ENCODE results near the gene MRPL39. TPM values are rescaled to one million over a fixed set of nuclear protein-coding genes. Genes with fewer than 3 reads are reported as not detected.

MRPL39 gene
- total and polyA plus RNA-seq, 2 experiments from 2014 or later: 50.5 to 132 TPM

DNA sequence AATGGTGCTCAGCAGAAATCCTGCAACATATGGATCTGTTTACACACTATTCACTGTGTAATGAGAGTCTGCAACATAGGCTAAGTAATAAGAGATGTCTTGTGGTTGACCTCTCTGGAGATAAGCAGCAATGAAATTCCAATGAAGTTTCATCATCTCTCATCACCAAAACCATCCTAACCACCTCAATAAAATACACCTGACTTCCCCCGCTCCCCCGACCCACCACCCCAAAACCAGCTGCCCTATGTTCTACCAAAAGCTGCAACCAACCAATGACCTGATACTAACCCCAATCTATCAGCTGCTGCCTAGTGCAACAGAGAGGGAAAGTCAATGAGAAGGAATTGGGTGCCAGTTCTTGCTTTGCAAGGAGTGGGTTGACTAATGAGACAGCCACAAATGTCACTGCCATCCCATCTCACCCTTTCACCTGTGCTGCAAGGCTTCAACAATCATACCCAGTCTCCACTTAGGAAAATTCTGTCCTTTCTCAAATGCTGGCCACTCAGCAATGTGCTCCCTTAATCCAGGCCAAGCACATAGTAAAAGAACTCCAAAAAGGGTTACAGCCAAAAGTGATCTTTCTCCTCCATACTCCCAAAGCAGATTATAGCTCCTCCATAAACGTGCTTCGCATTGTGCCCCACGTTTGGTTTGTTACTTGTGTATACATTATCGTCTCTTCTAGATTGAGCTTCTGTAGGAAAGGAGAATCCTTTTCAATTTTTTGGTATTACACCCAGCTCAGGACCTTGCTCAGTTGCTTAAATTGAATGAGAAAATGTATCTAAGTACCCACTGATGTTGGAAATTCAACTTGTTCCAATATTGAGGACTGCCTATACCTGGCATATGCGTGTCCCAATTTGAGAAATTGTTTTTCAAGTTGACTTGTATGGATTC, 29.0 kb downstream of the MRPL39 start:
- Histone ChIP-seq H2AFZ (no peak overlapping the region), H4K20me1 (replicated peaks; ENCODE audit: insufficient read depth) (no peaks in the 10 kb centered on the region), H3F3A (replicated peaks; ENCODE audit: low read depth) (no peaks in the 10 kb centered on the region), H3K27me3 (ENCODE audit: insufficient read depth) (no peaks in the 10 kb centered on the region), H3K36me3 (ENCODE audit: insufficient read depth) (no peaks in the 10 kb centered on the region), H3K4me3 (no peak overlapping the region), H3K4me2 (no peak overlapping the region), H3K27ac (ENCODE audit: low read depth) (no peak overlapping the region), H3K9me2 (ENCODE audit: insufficient read depth) (no peaks in the 10 kb centered on the region), H3K4me1 (ENCODE audit: insufficient read depth) (peaks cover 6% of the 10 kb centered on the region; the same call in 1 of the 2 replicates), H3K79me2 (replicated peaks; ENCODE audit: insufficient read depth) (no peaks in the 10 kb centered on the region)
- peaks cover 9% of the 10 kb centered on the region; the same call in 2 of the 3 replicates for H3K4me1 Mint-ChIP-seq
- peaks cover 15% of the 10 kb centered on the region; the same call in 2 of the 3 replicates for H3K36me3 Mint-ChIP-seq (ENCODE audit: low read depth)
- H3K27ac Mint-ChIP-seq: no peak overlapping the region; the same call in 1 of the 2 replicates
- no peak overlapping the region for H3K4me3 Mint-ChIP-seq
- ATAC-seq (no peak), DNase-seq (ENCODE audit: low spot score) (no peak)
- H3K9me3 Mint-ChIP-seq: no peaks in the 10 kb centered on the region
- no peak for TF ChIP-seq STAT1 (IDR thresholded peaks at IDR 0.05; ENCODE audit: unreplicated experiment)
- no peak for TF ChIP-seq ZNF114 (CRISPR knock-in tag; IDR thresholded peaks at IDR 0.05)
- TF ChIP-seq ZNF462 (CRISPR knock-in tag; IDR thresholded peaks at IDR 0.05): no peak
- TF ChIP-seq ZNF331 (CRISPR knock-in tag; IDR thresholded peaks at IDR 0.05; ENCODE audit: low read depth): no peak
- TF ChIP-seq, protein P1, sequence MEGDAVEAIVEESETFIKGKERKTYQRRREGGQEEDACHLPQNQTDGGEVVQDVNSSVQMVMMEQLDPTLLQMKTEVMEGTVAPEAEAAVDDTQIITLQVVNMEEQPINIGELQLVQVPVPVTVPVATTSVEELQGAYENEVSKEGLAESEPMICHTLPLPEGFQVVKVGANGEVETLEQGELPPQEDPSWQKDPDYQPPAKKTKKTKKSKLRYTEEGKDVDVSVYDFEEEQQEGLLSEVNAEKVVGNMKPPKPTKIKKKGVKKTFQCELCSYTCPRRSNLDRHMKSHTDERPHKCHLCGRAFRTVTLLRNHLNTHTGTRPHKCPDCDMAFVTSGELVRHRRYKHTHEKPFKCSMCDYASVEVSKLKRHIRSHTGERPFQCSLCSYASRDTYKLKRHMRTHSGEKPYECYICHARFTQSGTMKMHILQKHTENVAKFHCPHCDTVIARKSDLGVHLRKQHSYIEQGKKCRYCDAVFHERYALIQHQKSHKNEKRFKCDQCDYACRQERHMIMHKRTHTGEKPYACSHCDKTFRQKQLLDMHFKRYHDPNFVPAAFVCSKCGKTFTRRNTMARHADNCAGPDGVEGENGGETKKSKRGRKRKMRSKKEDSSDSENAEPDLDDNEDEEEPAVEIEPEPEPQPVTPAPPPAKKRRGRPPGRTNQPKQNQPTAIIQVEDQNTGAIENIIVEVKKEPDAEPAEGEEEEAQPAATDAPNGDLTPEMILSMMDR (conservative IDR thresholded peaks at IDR 0.05; ENCODE audit: low read depth in 2 of 2): no peak
- TF ChIP-seq CREB1 (CRISPR knock-in tag; IDR thresholded peaks at IDR 0.05; ENCODE audit: low read depth): no peak
- no peak for TF ChIP-seq REST (IDR thresholded peaks at IDR 0.05; ENCODE audit: unreplicated experiment)
- TF ChIP-seq EZH2 (IDR thresholded peaks at IDR 0.05; ENCODE audit: low read depth, unreplicated experiment): no peak
- no peak for TF ChIP-seq EZH2phosphoT487 (IDR thresholded peaks at IDR 0.05; ENCODE audit: unreplicated experiment)
- TF ChIP-seq NANOG (IDR thresholded peaks at IDR 0.05; ENCODE audit: borderline replicate concordance): no peak
- no peak for TF ChIP-seq JUNB (IDR thresholded peaks at IDR 0.05; ENCODE audit: unreplicated experiment)
- TF ChIP-seq POLR2AphosphoS5 (IDR thresholded peaks at IDR 0.05; ENCODE audit: low read depth): no peak
- no peaks in the 10 kb centered on the region for H3K27me3 Mint-ChIP-seq (ENCODE audit: insufficient read depth, low read depth, poor library complexity)

Measured in GM23338 (cell line).